ENCODE data around the gene FGD6.
"Not testable (repeated sequence)": the region's sequence is repeated elsewhere in the genome, so short reads cannot be mapped to it uniquely, and the experiment has no call there.

The FGD6 gene

DNA sequence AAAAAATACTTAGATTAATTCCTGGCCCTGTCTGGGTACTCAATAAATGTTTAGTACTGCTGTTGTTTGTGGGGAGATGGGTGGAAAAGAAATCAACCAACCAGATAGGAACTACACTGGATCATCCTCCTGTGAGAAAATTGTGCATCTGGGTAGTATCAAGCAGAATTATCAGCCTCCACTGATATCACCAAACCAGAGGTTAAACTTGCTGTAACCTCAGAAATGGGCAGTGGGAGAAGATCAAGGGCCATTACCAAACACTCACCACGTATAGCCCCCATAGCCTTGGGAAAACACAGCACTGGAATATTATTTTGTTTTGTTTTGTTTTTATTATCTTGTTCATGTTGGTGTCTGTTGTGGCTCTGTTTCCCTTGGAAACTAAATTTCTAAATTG is 20.0 kb upstream of the FGD6 start:
- TF ChIP-seq MYC (IDR thresholded peaks at IDR 0.05; ENCODE audit: low read depth, low read length), result no peak
- TF ChIP-seq CTCF (IDR thresholded peaks at IDR 0.05; ENCODE audit: low read depth, low read length), result no peak
- no peak for TF ChIP-seq MAX (IDR thresholded peaks at IDR 0.05; ENCODE audit: low read depth, low read length)
- TF ChIP-seq POLR2A (IDR thresholded peaks at IDR 0.05; ENCODE audit: extremely low read depth, insufficient read length), result no peak
- H3K4me3 ChIP-seq (ENCODE audit: low read depth, low read length), result no peak overlapping the region
- no peak for DNase-seq (ENCODE audit: low read depth)

DNA sequence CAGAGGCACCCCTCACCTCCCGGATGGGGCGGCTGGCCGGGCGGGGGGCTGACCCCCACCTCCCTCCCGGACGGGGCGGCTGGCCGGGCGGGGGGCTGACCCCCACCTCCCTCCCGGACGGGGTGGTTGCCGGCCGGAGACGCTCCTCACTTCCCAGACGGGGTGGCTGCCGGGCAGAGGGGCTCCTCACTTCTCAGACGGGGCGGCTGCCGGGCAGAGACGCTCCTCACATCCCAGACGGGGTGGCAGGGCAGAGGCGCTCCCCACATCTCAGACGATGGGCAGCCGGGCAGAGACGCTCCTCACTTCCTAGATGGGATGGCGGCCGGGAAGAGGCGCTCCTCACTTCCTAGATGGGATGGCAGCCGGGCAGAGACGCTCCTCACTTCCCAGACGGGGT is 18.4 kb upstream of the FGD6 start:
- H3K4me3 ChIP-seq (ENCODE audit: low read depth, low read length); DNase-seq (ENCODE audit: low read depth): not testable (repeated sequence)

DNA sequence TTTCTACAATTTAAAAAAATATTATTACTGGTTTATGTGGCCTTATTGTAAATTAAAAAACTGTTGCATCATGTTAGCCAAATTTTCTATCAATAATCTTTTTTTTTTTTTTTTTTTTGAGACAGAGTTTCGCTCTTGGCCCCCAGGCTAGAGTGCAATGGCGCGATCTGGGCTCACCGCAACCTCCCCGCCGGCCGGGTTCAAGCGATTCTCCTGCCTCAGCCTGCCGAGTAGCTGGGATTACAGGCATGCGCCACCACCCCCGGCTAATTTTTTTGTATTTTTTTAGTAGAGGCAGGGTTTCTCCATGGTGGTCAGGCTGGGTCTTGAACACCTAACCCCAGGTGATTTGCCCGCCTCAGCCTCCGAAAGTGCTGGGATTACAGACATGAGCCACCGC is 16.9 kb upstream of the FGD6 start:
- not testable (repeated sequence) for DNase-seq (ENCODE audit: low read depth); H3K4me3 ChIP-seq (ENCODE audit: low read depth, low read length)

- no peak for DNase-seq (ENCODE audit: low read depth)
- H3K4me3 ChIP-seq (ENCODE audit: low read depth, low read length), result no peak overlapping the region
- TF ChIP-seq MYC (IDR thresholded peaks at IDR 0.05; ENCODE audit: low read depth, low read length) (no peak), POLR2A (IDR thresholded peaks at IDR 0.05; ENCODE audit: extremely low read depth, insufficient read length) (no peak), CTCF (IDR thresholded peaks at IDR 0.05; ENCODE audit: low read depth, low read length) (no peak), MAX (IDR thresholded peaks at IDR 0.05; ENCODE audit: low read depth, low read length) (no peak)
These were observed 13.9 kb upstream of the FGD6 start for GRCh38 chr12:95231190-95231589.

DNA sequence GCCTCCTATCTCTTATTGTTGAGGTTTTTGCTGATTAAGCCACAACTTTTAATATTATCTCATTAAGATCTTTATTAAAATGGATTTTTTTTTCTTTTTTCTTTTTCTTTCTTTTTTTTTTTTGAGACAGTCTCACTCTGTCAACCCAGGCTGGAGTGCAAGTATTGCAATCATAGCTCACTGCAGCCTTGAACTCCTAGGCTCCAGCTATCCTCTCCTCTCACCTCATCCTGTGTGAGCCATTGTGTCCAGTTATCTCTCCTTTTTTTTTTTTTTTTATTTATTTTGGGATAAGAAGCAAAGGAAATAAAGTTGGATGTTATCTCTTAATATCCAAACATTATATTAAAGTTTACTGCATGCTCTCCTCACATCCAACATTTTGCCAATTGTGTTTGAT is 13.0 kb upstream of the FGD6 start:
- TF ChIP-seq POLR2A (IDR thresholded peaks at IDR 0.05; ENCODE audit: extremely low read depth, insufficient read length), result no peak
- TF ChIP-seq MAX (IDR thresholded peaks at IDR 0.05; ENCODE audit: low read depth, low read length), result no peak
- TF ChIP-seq MYC (IDR thresholded peaks at IDR 0.05; ENCODE audit: low read depth, low read length), result no peak
- TF ChIP-seq CTCF (IDR thresholded peaks at IDR 0.05; ENCODE audit: low read depth, low read length), result no peak
- DNase-seq (ENCODE audit: low read depth), result no peak
- no peak overlapping the region for H3K4me3 ChIP-seq (ENCODE audit: low read depth, low read length)

- H3K4me3 ChIP-seq (ENCODE audit: low read depth, low read length), result no peak overlapping the region
- no peak for TF ChIP-seq MAX (IDR thresholded peaks at IDR 0.05; ENCODE audit: low read depth, low read length)
- no peak for TF ChIP-seq MYC (IDR thresholded peaks at IDR 0.05; ENCODE audit: low read depth, low read length)
- TF ChIP-seq CTCF (IDR thresholded peaks at IDR 0.05; ENCODE audit: low read depth, low read length), result no peak
- TF ChIP-seq POLR2A (IDR thresholded peaks at IDR 0.05; ENCODE audit: extremely low read depth, insufficient read length), result no peak
- no peak for DNase-seq (ENCODE audit: low read depth)
These were observed 12.4 kb upstream of the FGD6 start for GRCh38 chr12:95229636-95230035.

- DNase-seq (ENCODE audit: low read depth), result no peak
- H3K4me3 ChIP-seq (ENCODE audit: low read depth, low read length), result no peak overlapping the region
- TF ChIP-seq POLR2A (IDR thresholded peaks at IDR 0.05; ENCODE audit: extremely low read depth, insufficient read length) (no peak), CTCF (IDR thresholded peaks at IDR 0.05; ENCODE audit: low read depth, low read length) (no peak), MAX (IDR thresholded peaks at IDR 0.05; ENCODE audit: low read depth, low read length) (no peak), MYC (IDR thresholded peaks at IDR 0.05; ENCODE audit: low read depth, low read length) (no peak)
These were observed 11.3 kb upstream of the FGD6 start for GRCh38 chr12:95228617-95229016.
